ENCODE measurements around the gene AARS2.
"Not testable (repeated sequence)": the region's sequence is repeated elsewhere in the genome, so short reads cannot be mapped to it uniquely, and the experiment has no call there.

Gene AARS2

DNA sequence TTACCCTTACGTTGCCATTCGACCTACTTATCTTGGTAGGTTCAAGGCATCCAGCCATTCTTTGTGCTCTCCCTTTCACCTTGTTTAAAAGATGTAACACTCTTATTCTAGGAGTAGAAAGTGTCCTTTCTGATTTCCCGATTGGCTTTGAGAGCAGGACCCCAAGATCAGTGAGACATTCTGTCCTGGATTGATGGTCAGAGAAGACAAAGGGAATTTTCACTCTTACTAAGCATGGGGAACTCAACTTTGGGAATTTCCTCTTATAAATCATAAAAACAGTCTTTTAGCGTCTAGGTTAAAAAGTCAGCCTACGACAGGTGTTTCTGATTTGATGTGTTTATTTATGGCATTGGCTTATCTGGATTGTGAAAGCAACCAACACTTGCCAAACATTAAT, 2.8 kb upstream of the AARS2 start:
- DNase-seq (ENCODE audit: low spot score), result no peak
- in situ Hi-C loops (cut with MboI; ENCODE audit: low sequenced_read_pairs, unreplicated experiment), result no loop called here
- TF ChIP-seq, protein P1, sequence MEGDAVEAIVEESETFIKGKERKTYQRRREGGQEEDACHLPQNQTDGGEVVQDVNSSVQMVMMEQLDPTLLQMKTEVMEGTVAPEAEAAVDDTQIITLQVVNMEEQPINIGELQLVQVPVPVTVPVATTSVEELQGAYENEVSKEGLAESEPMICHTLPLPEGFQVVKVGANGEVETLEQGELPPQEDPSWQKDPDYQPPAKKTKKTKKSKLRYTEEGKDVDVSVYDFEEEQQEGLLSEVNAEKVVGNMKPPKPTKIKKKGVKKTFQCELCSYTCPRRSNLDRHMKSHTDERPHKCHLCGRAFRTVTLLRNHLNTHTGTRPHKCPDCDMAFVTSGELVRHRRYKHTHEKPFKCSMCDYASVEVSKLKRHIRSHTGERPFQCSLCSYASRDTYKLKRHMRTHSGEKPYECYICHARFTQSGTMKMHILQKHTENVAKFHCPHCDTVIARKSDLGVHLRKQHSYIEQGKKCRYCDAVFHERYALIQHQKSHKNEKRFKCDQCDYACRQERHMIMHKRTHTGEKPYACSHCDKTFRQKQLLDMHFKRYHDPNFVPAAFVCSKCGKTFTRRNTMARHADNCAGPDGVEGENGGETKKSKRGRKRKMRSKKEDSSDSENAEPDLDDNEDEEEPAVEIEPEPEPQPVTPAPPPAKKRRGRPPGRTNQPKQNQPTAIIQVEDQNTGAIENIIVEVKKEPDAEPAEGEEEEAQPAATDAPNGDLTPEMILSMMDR (IDR thresholded peaks at IDR 0.05; ENCODE audit: borderline replicate concordance, control extremely low read depth, extremely low read depth, insufficient read depth, missing control alignments), result no peak

DNA sequence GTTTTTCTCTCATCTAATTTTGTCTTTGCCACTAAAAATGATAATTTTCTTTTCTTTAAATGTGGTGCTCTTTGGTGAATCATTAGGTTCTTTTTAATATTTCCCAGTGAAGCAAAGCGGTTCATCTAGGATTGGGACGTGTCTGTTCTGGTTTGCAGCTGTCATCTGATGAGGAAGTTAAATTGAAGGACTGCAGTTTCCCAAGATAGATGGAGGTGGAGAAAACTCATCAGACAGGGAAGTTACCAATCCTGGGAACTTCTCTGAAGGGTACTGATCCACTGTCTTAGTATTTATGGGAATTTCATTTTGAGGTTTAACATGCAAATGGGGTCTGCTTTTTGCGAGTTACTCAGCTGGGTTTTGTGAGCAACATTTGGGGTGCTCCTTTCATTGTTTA, 2.4 kb upstream of the AARS2 start:
- in situ Hi-C loops (cut with MboI; ENCODE audit: low sequenced_read_pairs, unreplicated experiment), result no loop called here
- DNase-seq (ENCODE audit: low spot score), result no peak
- TF ChIP-seq, protein P1 (IDR thresholded peaks at IDR 0.05; ENCODE audit: borderline replicate concordance, control extremely low read depth, extremely low read depth, insufficient read depth, missing control alignments), result no peak

DNA sequence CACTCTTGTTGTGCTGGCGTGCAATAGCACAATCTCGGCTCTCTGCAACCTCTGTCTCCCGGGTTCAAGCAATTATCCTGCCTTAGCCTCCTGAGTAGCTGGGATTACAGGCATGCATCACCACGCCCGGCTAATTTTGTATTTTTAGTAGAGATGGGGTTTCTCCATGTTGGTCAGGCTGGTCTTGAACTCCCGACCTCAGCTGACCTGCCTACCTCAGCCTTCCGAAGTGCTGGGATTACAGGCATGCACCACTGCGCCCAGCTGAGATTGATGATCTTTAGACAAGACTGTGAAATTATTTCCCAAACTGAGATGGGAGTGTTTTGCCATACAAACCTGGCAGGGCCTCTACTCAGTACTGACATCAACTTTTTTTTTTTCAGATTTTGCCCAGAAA, 1.5 kb upstream of the AARS2 start:
- in situ Hi-C loops (cut with MboI; ENCODE audit: low sequenced_read_pairs, unreplicated experiment); DNase-seq (ENCODE audit: low spot score): not testable (repeated sequence)

DNA sequence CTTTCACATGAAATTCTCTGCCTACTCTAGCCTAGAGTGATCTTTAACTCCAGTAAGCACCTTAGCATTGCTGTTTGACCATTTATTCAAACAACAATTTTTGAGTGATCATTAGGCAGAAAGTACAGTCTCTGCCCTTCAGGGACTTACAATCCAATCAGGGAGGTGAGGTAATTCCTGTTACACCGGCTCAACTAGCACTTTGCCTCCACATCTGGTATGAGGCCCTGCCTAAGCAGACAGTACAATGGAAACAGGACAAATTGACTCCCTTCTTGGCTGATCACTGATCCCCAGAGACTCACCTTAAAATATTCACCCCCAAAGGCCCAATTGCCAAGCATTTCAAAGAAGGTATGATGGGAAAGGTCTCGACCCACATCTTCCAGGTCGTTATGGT, 1.4 kb downstream of the AARS2 start:
- TF ChIP-seq, protein P1 (IDR thresholded peaks at IDR 0.05; ENCODE audit: borderline replicate concordance, control extremely low read depth, extremely low read depth, insufficient read depth, missing control alignments), result no peak
- in situ Hi-C loops (cut with MboI; ENCODE audit: low sequenced_read_pairs, unreplicated experiment), result no loop called here
- DNase-seq (ENCODE audit: low spot score), result no peak

DNA sequence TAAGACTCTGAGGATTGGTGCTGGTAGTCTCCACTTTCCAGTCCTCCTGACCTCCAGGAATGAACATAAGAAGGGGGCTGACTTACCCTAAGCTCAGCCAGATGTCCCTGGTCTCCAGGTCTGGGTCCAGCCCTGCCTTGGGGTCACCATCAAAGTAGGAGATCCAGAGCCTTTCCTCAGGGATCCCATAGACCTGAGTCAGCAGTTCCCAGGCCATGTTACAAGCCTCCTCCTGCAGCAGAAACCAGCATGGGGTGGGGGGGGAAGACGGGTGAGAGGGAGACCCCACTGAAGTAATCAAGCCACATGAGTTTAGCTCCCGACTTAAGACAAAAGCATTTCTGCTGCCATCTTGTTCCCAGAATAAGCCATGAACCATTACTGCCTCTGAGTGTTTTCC, 1.8 kb downstream of the AARS2 start:
- TF ChIP-seq, protein P1 (IDR thresholded peaks at IDR 0.05; ENCODE audit: borderline replicate concordance, control extremely low read depth, extremely low read depth, insufficient read depth, missing control alignments), result no peak
- no peak for DNase-seq (ENCODE audit: low spot score)
- in situ Hi-C loops (cut with MboI; ENCODE audit: low sequenced_read_pairs, unreplicated experiment), result no loop called here

DNA sequence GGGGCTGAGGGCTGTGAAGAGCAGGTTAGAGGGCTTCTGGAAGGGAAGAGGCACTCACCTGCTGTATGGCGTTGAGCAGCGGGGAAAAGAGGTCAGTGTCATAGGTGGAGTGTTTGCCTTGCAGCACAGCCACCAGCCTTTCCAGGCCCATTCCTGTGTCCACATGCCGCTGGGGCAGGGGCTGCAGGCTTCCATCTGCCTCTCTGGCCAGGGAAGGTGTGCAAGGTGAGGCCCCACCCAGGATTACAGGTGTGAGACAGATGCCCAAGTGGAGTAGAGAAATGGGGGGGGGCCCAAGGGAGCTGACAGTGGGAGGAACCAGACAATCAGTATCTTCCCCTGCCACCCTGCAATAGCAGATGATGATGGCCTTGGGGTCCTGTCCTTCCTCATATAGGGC, 2.9 kb downstream of the AARS2 start:
- in situ Hi-C loops (cut with MboI; ENCODE audit: low sequenced_read_pairs, unreplicated experiment), result no loop called here
- TF ChIP-seq, protein P1 (IDR thresholded peaks at IDR 0.05; ENCODE audit: borderline replicate concordance, control extremely low read depth, extremely low read depth, insufficient read depth, missing control alignments), result no peak
- no peak for DNase-seq (ENCODE audit: low spot score)

DNA sequence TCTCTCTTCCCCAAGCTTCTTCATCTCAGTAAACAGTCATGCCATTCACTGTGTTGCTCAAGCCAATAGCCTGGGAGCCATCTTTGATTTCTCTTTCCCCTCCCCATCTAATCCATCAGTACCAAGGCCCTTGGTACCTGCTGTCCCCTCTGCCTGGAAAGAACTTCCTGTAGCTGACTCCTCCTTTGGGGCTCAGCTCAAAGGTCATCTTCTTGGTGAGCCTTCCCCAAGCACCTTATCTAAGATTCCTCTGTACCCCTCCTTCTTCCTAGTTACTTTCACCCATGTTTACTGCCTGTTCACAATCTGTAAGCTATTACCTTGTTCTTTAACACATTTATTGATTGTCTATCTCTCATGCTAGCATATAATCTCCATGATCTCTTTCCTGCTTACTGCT, 3.5 kb downstream of the AARS2 start:
- in situ Hi-C loops (cut with MboI; ENCODE audit: low sequenced_read_pairs, unreplicated experiment), result no loop called here
- no peak for DNase-seq (ENCODE audit: low spot score)
- TF ChIP-seq, protein P1 (IDR thresholded peaks at IDR 0.05; ENCODE audit: borderline replicate concordance, control extremely low read depth, extremely low read depth, insufficient read depth, missing control alignments), result no peak
